Glomerular visceral epithelial cell (primary cell): ENCODE results near the gene SNX1.

Experiments
- DNase-seq: peaks from one replicate; pipeline ENCODE4 v3.0.0-alpha.2; 2016; ENCODE audit errors: extremely low spot score

SNX1 gene

GRCh38 chr15:64146520-64146884 is 50.7 kb downstream of the SNX1 start:
- DNase-seq = no peak

GRCh38 chr15:64146885-64147681 is 51.3 kb downstream of the SNX1 start:
- DNase-seq = no peak

- DNase-seq = no peak
Measured at GRCh38 chr15:64148168-64148567, 52.4 kb downstream of the SNX1 start.

GRCh38 chr15:64148581-64148980 is 52.8 kb downstream of the SNX1 start:
- DNase-seq = no peak

- no peak for DNase-seq
Measured at GRCh38 chr15:64149424-64149823, 53.6 kb downstream of the SNX1 start.

GRCh38 chr15:64149893-64150578 is 54.3 kb downstream of the SNX1 start:
- no peak for DNase-seq

- no peak for DNase-seq
Measured at GRCh38 chr15:64151727-64152506, 56.1 kb downstream of the SNX1 start, which contains the start of gene SNX22. Gene SNX22, plus strand, starts transcription at chr15:64151731. Its CDS starts 45 bp downstream, at chr15:64151776.

- no peak for DNase-seq
Measured at GRCh38 chr15:64152507-64153387, 57.0 kb downstream of the SNX1 start.

- DNase-seq = peak; percentile 89
Measured at GRCh38 chr15:64153480-64154367, 57.9 kb downstream of the SNX1 start.

GRCh38 chr15:64155802-64156651 is 60.2 kb downstream of the SNX1 start:
- no peak for DNase-seq

GRCh38 chr15:64156652-64157331 is 61.0 kb downstream of the SNX1 start:
- no peak for DNase-seq

GRCh38 chr15:64157599-64158125 is 61.9 kb downstream of the SNX1 start:
- no peak for DNase-seq

GRCh38 chr15:64158363-64159134 is 62.8 kb downstream of the SNX1 start:
- DNase-seq = no peak

- no peak for DNase-seq
Measured at GRCh38 chr15:64161688-64162477, 66.1 kb downstream of the SNX1 start.

GRCh38 chr15:64162478-64162868 is 66.7 kb downstream of the SNX1 start:
- no peak for DNase-seq

- peak; percentile 99 for DNase-seq
Measured at GRCh38 chr15:64162869-64163658, 67.3 kb downstream of the SNX1 start, which contains the start of gene PPIB. Gene PPIB, minus strand, starts transcription at chr15:64163022. Its CDS starts 36 bp downstream, at chr15:64162986.
